ENCODE results near the gene KRTAP5-9.

The KRTAP5-9 gene

GRCh38 chr11:71504531-71504930 is 43.7 kb upstream of the KRTAP5-9 start:
- FAIRE-seq (no peak), DNase-seq (ENCODE audit: insufficient read length, low spot score) (no peak)
- no peak for TF ChIP-seq CTCF (IDR thresholded peaks at IDR 0.05; ENCODE audit: insufficient read depth, missing control alignments)

GRCh38 chr11:71505001-71505400 is 43.2 kb upstream of the KRTAP5-9 start:
- DNase-seq (ENCODE audit: insufficient read length, low spot score), result no peak
- no peak for TF ChIP-seq CTCF (IDR thresholded peaks at IDR 0.05; ENCODE audit: insufficient read depth, missing control alignments)
- no peak for FAIRE-seq

GRCh38 chr11:71505781-71506180 is 42.4 kb upstream of the KRTAP5-9 start:
- no peak for TF ChIP-seq CTCF (IDR thresholded peaks at IDR 0.05; ENCODE audit: insufficient read depth, missing control alignments)
- FAIRE-seq (no peak), DNase-seq (ENCODE audit: insufficient read length, low spot score) (no peak)

DNA sequence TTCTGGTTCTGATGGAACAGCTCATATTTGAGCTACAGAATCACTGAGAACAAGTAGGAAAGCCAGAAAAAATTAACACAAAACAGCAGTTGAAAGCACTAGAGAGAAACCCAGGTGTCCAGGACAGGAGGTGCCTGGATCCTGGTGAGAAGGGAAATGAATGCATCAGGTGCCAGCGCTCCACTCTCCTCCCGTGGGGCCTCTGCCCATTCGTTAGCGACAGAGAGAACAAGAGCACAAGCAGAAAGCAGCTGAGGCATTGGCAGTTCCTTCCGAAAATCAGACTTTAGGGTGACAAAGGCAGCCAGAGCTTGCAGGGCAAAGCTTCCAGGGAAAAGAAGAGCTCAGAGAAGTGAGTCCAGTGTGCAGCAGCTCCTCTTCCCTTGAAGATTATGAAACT is 41.1 kb upstream of the KRTAP5-9 start:
- DNase-seq (ENCODE audit: insufficient read length, low spot score), result no peak
- TF ChIP-seq CTCF (IDR thresholded peaks at IDR 0.05; ENCODE audit: insufficient read depth, missing control alignments), result no peak
- FAIRE-seq, result no peak

DNA sequence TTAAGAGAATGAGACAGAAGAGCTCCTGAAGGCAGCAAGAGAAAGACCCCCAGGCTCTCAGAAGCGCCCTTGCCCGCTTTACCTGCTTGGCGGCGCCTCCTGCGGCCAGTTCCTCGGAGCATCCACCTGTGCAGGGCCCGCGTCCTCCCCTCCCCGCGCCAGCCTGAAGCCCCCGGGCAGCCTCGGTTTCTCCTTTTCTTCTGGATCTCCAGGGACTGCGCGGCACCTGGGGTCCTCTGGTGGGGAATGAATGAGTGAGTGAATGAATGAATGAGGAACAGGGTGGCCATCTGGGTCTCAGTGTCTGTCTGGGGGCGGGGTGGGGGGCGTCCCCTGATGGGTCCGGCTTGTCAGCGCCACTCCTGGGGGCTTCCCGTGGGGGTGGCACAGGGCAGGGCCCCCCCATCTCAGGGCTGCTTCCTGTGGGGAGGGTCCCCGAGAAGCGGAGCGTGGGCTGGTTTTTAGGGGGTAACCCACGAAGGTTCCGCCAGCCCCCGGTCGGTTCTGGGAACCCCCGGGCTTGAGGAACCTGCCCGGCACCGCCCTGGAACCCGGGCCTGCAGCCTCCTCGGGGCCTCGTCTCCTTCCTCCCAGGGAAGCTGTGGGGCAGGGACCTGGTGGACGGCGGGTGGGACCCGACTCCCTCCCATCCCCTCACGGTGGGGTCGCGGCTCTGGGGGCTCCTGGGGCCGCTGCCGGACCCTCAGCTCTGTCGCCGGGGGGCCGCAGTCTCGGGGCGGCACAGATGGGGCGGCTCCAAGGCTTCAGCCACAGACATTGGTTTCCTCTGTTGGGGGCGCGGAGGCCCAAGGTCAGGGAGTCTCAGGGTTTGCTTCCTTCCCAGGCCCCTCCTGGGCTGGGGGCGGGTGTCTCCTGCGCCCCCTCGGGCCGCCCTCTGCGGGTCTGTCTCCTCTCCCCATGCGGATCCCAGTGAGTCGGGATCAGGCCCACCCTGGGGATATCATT is 29.4 kb upstream of the KRTAP5-9 start:
- no peak for TF ChIP-seq CTCF (IDR thresholded peaks at IDR 0.05; ENCODE audit: insufficient read depth, missing control alignments)
- FAIRE-seq (no peak), DNase-seq (ENCODE audit: insufficient read length, low spot score) (no peak)

DNA sequence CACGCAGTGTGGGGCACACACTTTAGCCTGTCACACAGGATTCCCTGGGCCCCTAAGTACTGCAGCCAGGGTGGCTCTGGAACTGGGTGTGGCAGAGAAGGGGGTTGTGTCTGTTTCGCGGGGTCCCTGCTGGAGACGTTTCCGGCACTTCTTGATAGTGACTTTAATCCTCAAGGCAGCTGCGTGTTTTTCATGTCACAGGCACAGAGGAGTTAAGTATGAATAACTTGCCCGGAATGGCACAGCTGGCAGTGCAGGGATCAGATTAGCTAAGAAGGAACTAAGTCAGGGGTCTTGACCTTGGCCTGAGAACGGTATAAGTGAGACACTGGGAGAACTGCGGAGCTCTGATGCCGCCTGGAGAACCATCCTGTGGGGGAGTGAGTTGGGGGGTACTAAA is 28.7 kb upstream of the KRTAP5-9 start:
- TF ChIP-seq CTCF (IDR thresholded peaks at IDR 0.05; ENCODE audit: insufficient read depth, missing control alignments), result no peak
- FAIRE-seq, result no peak
- DNase-seq (ENCODE audit: insufficient read length, low spot score), result no peak
